ENCODE measurements around the gene LUC7L2.

DNA sequence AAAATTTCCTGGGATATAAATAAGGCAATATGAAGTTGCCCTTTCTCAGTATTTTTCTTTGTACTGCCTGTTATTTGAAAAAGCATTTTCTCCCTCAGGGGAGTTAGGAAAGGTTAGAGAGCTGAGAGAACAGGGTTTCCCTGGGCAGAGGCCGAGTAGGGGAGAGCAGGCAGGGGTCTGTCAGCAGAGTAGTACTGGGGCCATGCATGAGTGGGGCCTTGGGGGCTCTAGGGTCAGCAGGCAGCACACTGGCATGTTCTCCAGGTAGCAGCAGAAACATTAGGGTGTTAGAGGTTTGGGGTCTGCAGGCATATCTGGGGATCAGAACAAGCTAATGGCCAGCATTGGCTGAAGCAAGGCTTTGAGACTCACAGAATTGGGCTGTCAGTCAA lies 67.3 kb downstream of the LUC7L2 start:
- TF ChIP-seq CTCF (IDR thresholded peaks at IDR 0.05): no peak
- no peak for TF ChIP-seq POLR2A (IDR thresholded peaks at IDR 0.05)
